Mesendoderm (in vitro differentiated cells): ENCODE measurements around the gene TRIP13.

Experiments
- DNase-seq: peaks from one replicate; pipeline ENCODE4 v3.0.0; 2013
- H2AK5ac ChIP-seq: 2 replicates; pipeline ENCODE4 v1.6.1; 2013; ENCODE audit warnings: low read length, inconsistent platforms
- H2BK120ac ChIP-seq: 2 replicates; pipeline ENCODE4 v1.6.1; 2013; ENCODE audit warnings: low read depth, mild to moderate bottlenecking, low read length, moderate library complexity, mixed read lengths
- H2BK15ac ChIP-seq: replicated peaks from 2 replicates; pipeline ENCODE4 v1.6.1; 2013; ENCODE audit warnings: low read depth, mild to moderate bottlenecking, moderate library complexity
- H2BK5ac ChIP-seq: 2 replicates; pipeline ENCODE4 v1.6.1; 2013; ENCODE audit warnings: low read length, inconsistent platforms
- H3K18ac ChIP-seq: 2 replicates; pipeline ENCODE4 v1.6.1; 2013; ENCODE audit warnings: mild to moderate bottlenecking, low read length, mixed read lengths
- H3K23ac ChIP-seq: one replicate; pipeline ENCODE4 v1.6.1; 2013; ENCODE audit warnings: low read length
- H3K27ac ChIP-seq: 2 replicates; pipeline ENCODE4 v1.5.1; 2013; ENCODE audit warnings: low read depth, mild to moderate bottlenecking, inconsistent platforms, low read length, moderate library complexity
- H3K27me3 ChIP-seq: 2 replicates; pipeline ENCODE4 v1.6.1; 2013; ENCODE audit warnings: low read length, control low read depth, mild to moderate bottlenecking, inconsistent platforms; ENCODE audit not compliant: insufficient read depth, poor library complexity
- H3K36me3 ChIP-seq: 2 replicates; pipeline ENCODE4 v1.6.1; 2013; ENCODE audit warnings: low read length, inconsistent platforms; ENCODE audit not compliant: control insufficient read depth, insufficient read depth
- H3K4ac ChIP-seq: one replicate; pipeline ENCODE4 v1.6.1; 2013; ENCODE audit warnings: low read depth, mild to moderate bottlenecking, low read length, moderate library complexity
- H3K4me1 ChIP-seq: 2 replicates; pipeline ENCODE4 v1.6.1; 2013; ENCODE audit warnings: low read depth, low read length, inconsistent platforms; ENCODE audit not compliant: control insufficient read depth
- H3K4me2 ChIP-seq: 2 replicates; pipeline ENCODE4 v1.6.1; 2013; ENCODE audit warnings: low read length
- H3K4me3 ChIP-seq: 2 replicates; pipeline ENCODE4 v1.5.1; 2013; ENCODE audit warnings: mild to moderate bottlenecking, low read length
- H3K56ac ChIP-seq: one replicate; pipeline ENCODE4 v1.6.1; 2013; ENCODE audit warnings: low read length
- H3K79me1 ChIP-seq: 2 replicates; pipeline ENCODE4 v1.6.1; 2013; ENCODE audit warnings: low read length, inconsistent platforms
- H3K79me2 ChIP-seq: 2 replicates; pipeline ENCODE4 v1.6.1; 2013; ENCODE audit warnings: mild to moderate bottlenecking, low read length; ENCODE audit not compliant: control insufficient read depth, insufficient read depth
- H3K9ac ChIP-seq: 2 replicates; pipeline ENCODE4 v1.6.1; 2013; ENCODE audit warnings: low read length, inconsistent platforms
- H4K5ac ChIP-seq: one replicate; pipeline ENCODE4 v1.6.1; 2013; ENCODE audit warnings: low read length
- H4K8ac ChIP-seq: one replicate; pipeline ENCODE4 v1.6.1; 2013; ENCODE audit warnings: low read depth, mild to moderate bottlenecking, control low read depth, low read length, moderate library complexity
- WGBS: extraction: QIAGEN DNeasy Blood & Tissue Kit; methylation state at CpG from one replicate; pipeline ENCODE4 v1.1.7; 2013; ENCODE audit warnings: low lambda C conversion rate, missing lambda C conversion rate; ENCODE audit not compliant: insufficient coverage; ENCODE audit errors: extremely low coverage; 5-methylcytosine and 5-hydroxymethylcytosine counted together

TRIP13 gene

DNA sequence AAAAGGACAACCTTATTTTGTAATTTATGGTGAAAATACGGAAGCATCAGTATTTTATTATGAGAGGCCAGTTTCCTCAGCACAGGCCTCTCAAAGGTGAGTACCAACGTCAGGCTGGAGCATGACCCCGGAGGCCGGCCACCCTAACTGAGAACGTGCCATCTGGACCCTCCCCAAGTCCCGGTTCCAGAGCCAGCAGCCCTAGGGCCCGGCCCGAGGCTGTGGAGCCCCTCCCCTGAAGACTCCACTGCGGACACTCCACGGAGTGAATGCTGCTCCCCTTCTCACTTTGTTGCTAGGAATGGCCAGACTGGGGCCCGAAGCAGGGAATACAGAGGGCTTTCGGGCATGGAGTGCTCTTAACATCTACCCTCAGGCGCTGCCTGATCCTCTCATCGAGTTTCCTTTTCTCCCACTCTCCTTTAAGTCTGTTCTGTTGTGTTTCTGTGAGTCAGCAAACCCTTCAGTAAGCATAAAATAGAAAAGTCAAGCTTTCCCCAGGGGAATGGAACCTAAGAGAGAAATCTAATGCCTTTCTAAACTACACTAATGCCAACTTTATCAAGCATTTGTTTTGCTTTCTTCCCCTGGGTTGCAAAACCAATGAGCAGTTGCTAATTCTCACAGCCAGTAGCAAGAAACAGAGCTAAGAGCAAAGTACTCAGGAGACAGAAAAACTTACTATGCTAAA is 4.6 kb upstream of the TRIP13 start:
- Histone ChIP-seq H2AK5ac (no peak overlapping the region), H2BK5ac (no peak overlapping the region), H3K4me2 (no peak overlapping the region), H3K4me1 (peaks cover 3% of the 10 kb centered on the region), H3K27me3 (no peaks in the 10 kb centered on the region), H3K18ac (no peak overlapping the region), H3K4ac (no peak overlapping the region), H3K79me1 (peaks cover 40% of the 10 kb centered on the region), H4K5ac (no peak overlapping the region), H3K4me3 (no peak overlapping the region), H4K8ac (no peak overlapping the region), H3K23ac (no peak overlapping the region), H3K56ac (no peak overlapping the region), H2BK120ac (no peak overlapping the region), H3K36me3 (peaks cover 38% of the 10 kb centered on the region), H3K79me2 (peaks cover 69% of the 10 kb centered on the region), H3K27ac (no peak overlapping the region), H3K9ac (no peak overlapping the region), H2BK15ac (no peak overlapping the region)
- no peak for DNase-seq
- WGBS, result no CpG with 5 or more reads among the region's 14 CpGs

GRCh38 chr5:888638-889035 is 4.0 kb upstream of the TRIP13 start:
- H3K27ac ChIP-seq, result no peak overlapping the region
- no peak for DNase-seq
- no peak overlapping the region for H4K5ac ChIP-seq
- H3K18ac ChIP-seq, result no peak overlapping the region
- H3K4me3 ChIP-seq, result no peak overlapping the region
- peaks cover 32% of the 10 kb centered on the region for H3K36me3 ChIP-seq
- H3K27me3 ChIP-seq, result no peaks in the 10 kb centered on the region
- H3K9ac ChIP-seq, result no peak overlapping the region
- no peak overlapping the region for H3K56ac ChIP-seq
- peaks cover 69% of the 10 kb centered on the region for H3K79me2 ChIP-seq
- H3K4me1 ChIP-seq, result peaks cover 3% of the 10 kb centered on the region
- no CpG with 5 or more reads among the region's 11 CpGs for WGBS
- no peak overlapping the region for H2BK5ac ChIP-seq
- no peak overlapping the region for H3K4me2 ChIP-seq
- peaks cover 40% of the 10 kb centered on the region for H3K79me1 ChIP-seq
- H4K8ac ChIP-seq, result no peak overlapping the region
- no peak overlapping the region for H2BK15ac ChIP-seq
- H3K23ac ChIP-seq, result no peak overlapping the region
- H2BK120ac ChIP-seq, result no peak overlapping the region
- H3K4ac ChIP-seq, result no peak overlapping the region
- no peak overlapping the region for H2AK5ac ChIP-seq

GRCh38 chr5:889075-889710 is 3.5 kb upstream of the TRIP13 start:
- Histone ChIP-seq H3K27me3 (no peaks in the 10 kb centered on the region), H3K23ac (no peak overlapping the region), H2BK120ac (no peak overlapping the region), H3K9ac (no peak overlapping the region), H3K4me1 (peaks cover 4% of the 10 kb centered on the region), H2BK5ac (no peak overlapping the region), H2BK15ac (no peak overlapping the region), H3K56ac (no peak overlapping the region), H3K4me2 (no peak overlapping the region), H3K36me3 (peaks cover 28% of the 10 kb centered on the region), H3K4ac (no peak overlapping the region), H3K27ac (no peak overlapping the region), H3K4me3 (no peak overlapping the region), H2AK5ac (no peak overlapping the region), H3K79me2 (peaks cover 71% of the 10 kb centered on the region), H3K79me1 (peaks cover 42% of the 10 kb centered on the region), H4K5ac (no peak overlapping the region), H4K8ac (no peak overlapping the region), H3K18ac (no peak overlapping the region)
- WGBS, result no CpG with 5 or more reads among the region's 15 CpGs
- DNase-seq, result no peak

DNA sequence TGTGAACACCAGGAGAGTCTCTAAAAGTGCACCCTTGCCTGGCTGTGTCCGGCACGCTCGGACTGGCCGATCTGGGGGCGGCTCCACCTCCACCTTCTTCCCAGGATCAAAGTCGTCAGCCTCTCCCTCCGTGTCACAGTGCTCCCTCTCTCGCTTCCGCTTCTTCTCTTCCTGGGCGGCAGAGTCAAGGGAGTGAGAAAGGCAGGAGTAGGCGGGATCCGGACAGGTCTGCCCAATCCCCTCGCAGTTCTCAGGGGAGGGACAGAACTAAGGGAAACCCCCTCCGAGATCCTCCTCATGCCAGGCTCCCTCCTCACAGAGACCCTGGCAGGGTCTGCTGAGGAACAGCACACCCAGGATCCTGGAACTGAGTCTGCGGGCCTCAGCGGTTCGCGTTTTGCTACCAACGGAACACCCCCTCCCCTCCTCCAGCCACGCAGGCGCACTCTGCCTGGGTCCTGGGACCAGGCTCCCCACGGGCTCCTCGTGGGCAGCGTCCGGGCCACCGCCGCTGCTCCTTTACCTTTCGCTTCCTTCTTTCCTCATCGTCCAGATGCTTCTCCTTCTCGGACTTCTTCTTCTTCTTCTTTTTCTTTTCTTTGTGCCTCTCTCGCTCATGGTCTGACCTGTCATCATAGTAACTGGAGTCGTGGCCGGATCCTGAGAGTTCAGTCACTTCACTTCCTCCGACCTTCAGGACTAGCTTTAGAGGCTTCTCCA is 1.4 kb upstream of the TRIP13 start:
- H2BK15ac ChIP-seq, result no peak overlapping the region
- H3K27me3 ChIP-seq, result no peaks in the 10 kb centered on the region
- H3K79me1 ChIP-seq, result peaks cover 35% of the 10 kb centered on the region
- WGBS, result no CpG with 5 or more reads among the region's 34 CpGs
- H3K36me3 ChIP-seq, result peaks cover 18% of the 10 kb centered on the region
- peaks cover 60% of the 10 kb centered on the region for H3K79me2 ChIP-seq
- no peak overlapping the region for H3K27ac ChIP-seq
- H2BK120ac ChIP-seq, result no peak overlapping the region
- H3K18ac ChIP-seq, result no peak overlapping the region
- peak overlapping the region; percentile 95 for H3K4me3 ChIP-seq
- H2AK5ac ChIP-seq, result peak overlapping the region; percentile 95
- peak overlapping the region; percentile 98 for H3K56ac ChIP-seq
- no peak overlapping the region for H2BK5ac ChIP-seq
- H3K9ac ChIP-seq, result peak overlapping the region; percentile 99
- H3K4me1 ChIP-seq, result peaks cover 4% of the 10 kb centered on the region
- DNase-seq, result peak; percentile 66
- H3K23ac ChIP-seq, result peak overlapping the region; percentile 48
- H3K4me2 ChIP-seq, result peak overlapping the region; percentile 99
- no peak overlapping the region for H3K4ac ChIP-seq
- H4K5ac ChIP-seq, result no peak overlapping the region
- H4K8ac ChIP-seq, result no peak overlapping the region

DNA sequence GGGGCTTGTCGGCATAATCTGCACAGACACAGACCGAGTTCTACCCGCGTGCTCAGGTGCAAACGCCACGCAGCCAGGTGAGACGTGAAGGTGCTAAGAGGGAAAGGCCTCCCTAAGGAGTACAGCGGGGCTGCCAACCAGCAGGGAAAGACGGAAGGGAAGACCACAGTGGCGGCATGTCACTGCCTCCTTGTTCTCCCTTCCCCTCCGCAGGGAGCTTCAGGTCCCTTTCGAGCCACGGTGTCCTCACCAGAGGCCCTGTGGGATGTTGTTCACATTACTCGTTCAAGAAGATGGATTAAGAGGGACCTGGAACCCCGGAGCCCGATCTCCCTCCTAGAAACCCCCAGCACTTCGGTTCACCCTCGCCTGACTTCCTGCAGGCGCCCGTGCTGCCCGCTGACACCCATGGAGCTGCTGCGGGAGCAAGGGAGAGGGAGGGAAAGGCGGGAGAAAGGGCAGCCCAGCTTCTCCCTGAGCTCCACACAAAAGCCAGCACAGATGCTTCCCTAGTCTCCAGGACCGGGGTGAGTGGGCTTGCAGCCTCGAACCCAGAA is 769 bp upstream of the TRIP13 start:
- peak overlapping the region; percentile 23 for H3K18ac ChIP-seq
- no peak overlapping the region for H4K5ac ChIP-seq
- no peak overlapping the region for H3K27ac ChIP-seq
- no peak overlapping the region for H2BK120ac ChIP-seq
- H3K4ac ChIP-seq, result peak overlapping the region; percentile 90
- H3K9ac ChIP-seq, result peak overlapping the region; percentile 99
- peak overlapping the region; percentile 99 for H3K4me2 ChIP-seq
- H3K36me3 ChIP-seq, result peaks cover 17% of the 10 kb centered on the region
- H4K8ac ChIP-seq, result no peak overlapping the region
- H3K79me1 ChIP-seq, result peaks cover 40% of the 10 kb centered on the region
- no CpG with 5 or more reads among the region's 25 CpGs for WGBS
- DNase-seq, result peak; percentile 7
- no peaks in the 10 kb centered on the region for H3K27me3 ChIP-seq
- peak overlapping the region; percentile 52 for H2BK5ac ChIP-seq
- H3K56ac ChIP-seq, result peak overlapping the region; percentile 98
- no peak overlapping the region for H2BK15ac ChIP-seq
- H2AK5ac ChIP-seq, result peak overlapping the region; percentile 95
- peak overlapping the region; percentile 48 for H3K23ac ChIP-seq
- H3K4me1 ChIP-seq, result peaks cover 4% of the 10 kb centered on the region
- peak overlapping the region; percentile 95 for H3K4me3 ChIP-seq
- peaks cover 59% of the 10 kb centered on the region for H3K79me2 ChIP-seq
